ENCODE measurements around the gene SLC6A19. TPM values are rescaled to one million over a fixed set of nuclear protein-coding genes. Genes with fewer than 3 reads are reported as not detected.
A peak's percentile ranks its signal among the peaks of the same experiment; 100 is the strongest.

SLC6A19 gene
- total and polyA plus RNA-seq, 2 of the 13 experiments (the other 11 are each of a cell fraction or from before 2014, with no cell fraction given): 0.02 TPM; not detected in 1

DNA sequence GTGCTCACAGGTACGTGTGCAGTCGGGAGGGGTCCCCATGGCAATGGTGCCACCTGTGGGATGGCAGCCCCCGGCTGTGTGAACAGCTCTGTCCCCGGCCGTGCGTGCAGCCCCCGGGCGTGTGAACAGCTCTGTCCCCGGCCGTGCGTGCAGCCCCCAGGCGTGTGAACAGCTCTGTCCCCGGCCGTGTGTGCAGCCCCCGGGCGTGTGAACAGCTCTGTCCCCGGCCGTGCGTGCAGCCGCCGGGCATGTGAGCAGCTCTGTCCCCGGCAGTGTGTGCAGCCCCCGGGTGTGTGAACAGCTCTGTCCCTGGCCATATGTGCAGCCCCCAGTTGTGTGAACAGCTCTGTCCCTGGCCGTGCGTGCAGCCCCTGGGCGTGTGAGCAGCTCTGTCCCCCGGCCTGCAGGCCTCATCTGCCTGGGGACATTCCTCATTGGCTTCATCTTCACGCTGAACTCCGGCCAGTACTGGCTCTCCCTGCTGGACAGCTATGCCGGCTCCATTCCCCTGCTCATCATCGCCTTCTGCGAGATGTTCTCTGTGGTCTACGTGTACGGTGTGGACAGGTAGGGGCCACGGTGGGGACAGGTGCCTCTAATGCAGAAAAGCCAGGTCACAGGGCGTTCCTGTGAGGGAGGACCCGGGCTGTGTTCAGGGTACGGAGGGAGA is 17.8 kb downstream of the SLC6A19 start:
- ChIA-PET POLR2A (no interaction called here), CTCF (ENCODE audit: low intra/inter-chr PET ratio, low total read pairs) (no interaction called here)
- Histone ChIP-seq H3K27me3 (ENCODE audit: control insufficient read depth in 1 of 2, insufficient read depth in 2 of 2, low read length in 2 of 2) (peaks cover 5 to 39% of the 10 kb centered on the region in 2 experiments; a peak in 4 of 5 replicates), H3K27ac (ENCODE audit: extremely low read length, insufficient read depth, low read length) (no peak overlapping the region), H4K20me1 (ENCODE audit: insufficient read depth, low read length) (no peaks in the 10 kb centered on the region), H3K4me2 (ENCODE audit: low read depth, low read length) (no peak overlapping the region), H3K9ac (ENCODE audit: insufficient read depth, low read depth, low read length) (no peak overlapping the region), H3K4me3 (replicated peaks in 1 of 3; ENCODE audit: insufficient read depth in 1 of 3, low read depth in 2 of 3, low read length in 3 of 3) (no peak overlapping the region), H3K79me2 (ENCODE audit: insufficient read depth, low read length) (no peaks in the 10 kb centered on the region), H2AFZ (ENCODE audit: low read length) (no peak overlapping the region), H3K4me1 (ENCODE audit: insufficient read depth, low read length) (no peaks in the 10 kb centered on the region), H3K36me3 (replicated peaks in 1 of 2; ENCODE audit: control insufficient read depth in 1 of 2, insufficient read depth in 2 of 2, low read length in 2 of 2) (no peaks in the 10 kb centered on the region), H3K9me3 (ENCODE audit: low read length) (no peaks in the 10 kb centered on the region)
- ATAC-seq (no peak), FAIRE-seq (no peak), DNase-seq (ENCODE audit: low spot score) (no peak)
- in situ Hi-C loops (cut with HindIII; ENCODE audit: extremely low pct_ligation_motif_present, low pct_unique_long_range_greater_than_20kb): no loop called here
- no TSS peak for BruUV-seq (replicated peaks)
- WGBS (ENCODE audit: low lambda C conversion rate): 37% methylated on average over 14 of the region's 38 CpGs
- intact Hi-C loops (cut with micrococcal nuclease; ENCODE audit: unreplicated experiment): no loop called here
- TF ChIP-seq EZH2 (conservative IDR thresholded peaks at IDR 0.05; ENCODE audit: low read depth, low read length) (peak; percentile 62; the same call in 1 of the 2 replicates), ZNF446 (CRISPR knock-in tag; IDR thresholded peaks at IDR 0.05) (no peak), GATAD2A (CRISPR knock-in tag; IDR thresholded peaks at IDR 0.05) (no peak)

DNA sequence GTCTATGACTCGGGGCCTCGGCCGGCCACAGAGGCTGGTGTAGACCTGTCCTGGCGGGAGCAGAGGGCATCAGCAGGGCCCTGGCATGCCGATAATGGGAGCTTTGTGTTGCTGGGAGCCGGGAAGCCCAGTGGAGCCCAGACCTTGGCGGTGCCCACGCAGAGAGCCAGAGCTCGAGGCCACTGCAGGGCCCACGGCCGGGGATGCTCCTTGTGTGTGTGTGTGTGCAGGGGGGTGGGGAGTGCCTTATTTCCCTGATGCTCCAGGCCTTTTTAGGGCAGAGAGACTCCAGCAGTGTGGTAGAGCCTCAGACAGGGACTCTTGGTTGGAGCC is 18.3 kb downstream of the SLC6A19 start:
- no peaks in the 10 kb centered on the region for H3K4me1 ChIP-seq (ENCODE audit: insufficient read depth, low read length)
- no TSS peak for BruUV-seq (replicated peaks)
- no peak for TF ChIP-seq KLF12 (CRISPR knock-in tag; IDR thresholded peaks at IDR 0.05; ENCODE audit: borderline replicate concordance)
- TF ChIP-seq ZNF790 (CRISPR knock-in tag; IDR thresholded peaks at IDR 0.05; ENCODE audit: borderline replicate concordance): no peak
- no peak for TF ChIP-seq RAD51 (IDR thresholded peaks at IDR 0.05; ENCODE audit: borderline replicate concordance)
- no peak for TF ChIP-seq NCOR1 (IDR thresholded peaks at IDR 0.05; ENCODE audit: borderline replicate concordance, low read length)
- no peak for TF ChIP-seq ZSCAN22 (CRISPR knock-in tag; IDR thresholded peaks at IDR 0.05)
- no peak for TF ChIP-seq RARG (CRISPR knock-in tag; IDR thresholded peaks at IDR 0.05; ENCODE audit: low read depth)
- TF ChIP-seq ZFP36L1 (CRISPR knock-in tag; IDR thresholded peaks at IDR 0.05): no peak
- TF ChIP-seq THAP11 (CRISPR knock-in tag; IDR thresholded peaks at IDR 0.05): no peak
- no peak for TF ChIP-seq RFXANK (CRISPR knock-in tag; IDR thresholded peaks at IDR 0.05)
- no peak for TF ChIP-seq HCFC1 (IDR thresholded peaks at IDR 0.05; ENCODE audit: low read depth, low read length)
- TF ChIP-seq ZNF792 (CRISPR knock-in tag; IDR thresholded peaks at IDR 0.05): no peak
- TF ChIP-seq CBX1 (IDR thresholded peaks at IDR 0.05; ENCODE audit: low read depth): no peak
- TF ChIP-seq, protein P1, sequence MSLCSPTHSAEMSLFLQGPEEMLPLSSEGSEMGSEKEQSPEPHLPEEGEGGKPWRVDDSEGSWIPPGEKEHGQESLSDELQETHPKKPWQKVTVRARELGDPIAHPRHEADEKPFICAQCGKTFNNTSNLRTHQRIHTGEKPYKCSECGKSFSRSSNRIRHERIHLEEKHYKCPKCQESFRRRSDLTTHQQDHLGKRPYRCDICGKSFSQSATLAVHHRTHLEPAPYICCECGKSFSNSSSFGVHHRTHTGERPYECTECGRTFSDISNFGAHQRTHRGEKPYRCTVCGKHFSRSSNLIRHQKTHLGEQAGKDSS (CRISPR knock-in tag; IDR thresholded peaks at IDR 0.05; ENCODE audit: borderline replicate concordance, low read depth): no peak
- no peak for TF ChIP-seq NCOA2 (CRISPR knock-in tag; IDR thresholded peaks at IDR 0.05)
- TF ChIP-seq GABPA (IDR thresholded peaks at IDR 0.05; ENCODE audit: low read depth, low read length): no peak
- TF ChIP-seq GABPA (CRISPR knock-in tag; IDR thresholded peaks at IDR 0.05; ENCODE audit: low read depth): no peak
- TF ChIP-seq ZKSCAN1 (IDR thresholded peaks at IDR 0.05; ENCODE audit: low read length): no peak
- TF ChIP-seq ZNF616 (CRISPR knock-in tag; IDR thresholded peaks at IDR 0.05; ENCODE audit: low read depth): no peak
- H3K9ac ChIP-seq (ENCODE audit: insufficient read depth, low read depth, low read length): no peak overlapping the region
- FAIRE-seq: no peak
- H3K36me3 ChIP-seq (replicated peaks in 1 of 2; ENCODE audit: control insufficient read depth in 1 of 2, insufficient read depth in 2 of 2, low read length in 2 of 2): no peaks in the 10 kb centered on the region
- H2AFZ ChIP-seq (ENCODE audit: low read length): no peak overlapping the region
- CTCF ChIA-PET (ENCODE audit: low intra/inter-chr PET ratio, low total read pairs): no interaction called here
- no peak overlapping the region for H3K27ac ChIP-seq (ENCODE audit: extremely low read length, insufficient read depth, low read length)
- H3K4me2 ChIP-seq (ENCODE audit: low read depth, low read length): no peak overlapping the region
- H3K79me2 ChIP-seq (ENCODE audit: insufficient read depth, low read length): no peaks in the 10 kb centered on the region
- no peak for DNase-seq (ENCODE audit: low spot score)
- H3K4me3 ChIP-seq (replicated peaks in 1 of 3; ENCODE audit: insufficient read depth in 1 of 3, low read depth in 2 of 3, low read length in 3 of 3): no peak overlapping the region
- in situ Hi-C loops (cut with HindIII; ENCODE audit: extremely low pct_ligation_motif_present, low pct_unique_long_range_greater_than_20kb): no loop called here
- intact Hi-C loops (cut with micrococcal nuclease; ENCODE audit: unreplicated experiment): no loop called here
- peaks cover 5 to 44% of the 10 kb centered on the region in 2 experiments; a peak in 4 of 5 replicates for H3K27me3 ChIP-seq (ENCODE audit: control insufficient read depth in 1 of 2, insufficient read depth in 2 of 2, low read length in 2 of 2)
- 19% methylated on average over 6 of the region's 11 CpGs for WGBS (ENCODE audit: low lambda C conversion rate)
- H3K9me3 ChIP-seq (ENCODE audit: low read length): no peaks in the 10 kb centered on the region
- POLR2A ChIA-PET: no interaction called here
- H4K20me1 ChIP-seq (ENCODE audit: insufficient read depth, low read length): no peaks in the 10 kb centered on the region
- ATAC-seq: 0 out of 3 replicates have a peak, but pooled peaks have one; percentile 16

Measured in HepG2 (cell line).